B cell (primary cell): ENCODE measurements around the gene CHD1L. TPM values are rescaled to one million over a fixed set of nuclear protein-coding genes. Genes with fewer than 3 reads are reported as not detected.
"Not testable (repeated sequence)": the region's sequence is repeated elsewhere in the genome, so short reads cannot be mapped to it uniquely, and the experiment has no call there.

ENCODE experiments used
- ATAC-seq: fragments of 200-7000 bp; cut with Tn5 transposase; one replicate; pipeline ENCODE4 v1.10.0; 2021; ENCODE audit warnings: low read depth, mild to moderate bottlenecking, moderate number of reproducible peaks, moderate library complexity
- CTCF ChIA-PET: fragments of 350-600 bp; sonication (Branson Sonifier 250); formaldehyde crosslinking; loops from one replicate; lab custom pipeline; 2021; ENCODE audit warnings: antibody characterized with exemption, inconsistent platforms; lab: Charles Lee
- POLR2A ChIA-PET: fragments of 350-600 bp; sonication (Branson Sonifier 250); formaldehyde crosslinking; loops from one replicate; lab custom pipeline; 2021; ENCODE audit warnings: antibody characterized with exemption; lab: Charles Lee
- DNase-seq: peaks from one replicate; pipeline ENCODE4 v3.0.0; 2013
- H2AFZ ChIP-seq: 2 replicates; pipeline ENCODE4 v1.6.1; 2012; ENCODE audit warnings: mild to moderate bottlenecking, low read depth, low read length; ENCODE audit not compliant: insufficient read depth, poor library complexity, severe bottlenecking
- H3K27ac ChIP-seq, 2 donors: 1 replicate in 1 of 2; 2 replicates in 1 of 2; pipeline ENCODE4 v1.5.1; 2012 to 2013; ENCODE audit warnings: low read length in 2 of 2, mild to moderate bottlenecking in 2 of 2, moderate library complexity in 1 of 2
- H3K27me3 ChIP-seq, 4 experiments: fragments of 200-600 bp in 1 of 4; sonication (generic) in 1 of 4; replicated peaks in 1 of 4; 1 replicate in 2 of 4; 2 replicates in 2 of 4; pipeline versions ENCODE4 v1.6.1 to v1.7.0; 2013 to 2016; ENCODE audit warnings: low read length in 3 of 4, mild to moderate bottlenecking in 2 of 4, mixed read lengths in 1 of 4, moderate library complexity in 1 of 4; ENCODE audit not compliant: insufficient read depth in 4 of 4, control insufficient read depth in 3 of 4; ENCODE audit errors: control extremely low read depth in 1 of 4
- H3K36me3 ChIP-seq, 2 experiments: replicated peaks in 1 of 2; 1 replicate in 1 of 2; 2 replicates in 1 of 2; pipeline versions ENCODE4 v1.6.1 to v1.7.1; 2013; ENCODE audit warnings: low read length in 1 of 2; ENCODE audit not compliant: insufficient read depth in 2 of 2, control insufficient read depth in 1 of 2; ENCODE audit errors: control extremely low read depth in 1 of 2, extremely low read depth in 1 of 2
- H3K4me1 ChIP-seq, 2 donors: fragments of 200-600 bp in 1 of 2; sonication (generic) in 1 of 2; 1 replicate in 1 of 2; 2 replicates in 1 of 2; pipeline versions ENCODE4 v1.5.1 to v1.6.1; 2013 to 2017; ENCODE audit warnings: low read length in 2 of 2; ENCODE audit not compliant: control insufficient read depth in 2 of 2, insufficient read depth in 2 of 2
- H3K4me2 ChIP-seq: replicated peaks from 2 replicates; pipeline ENCODE3; 2012; ENCODE audit warnings: mild to moderate bottlenecking, low read depth, low read length; ENCODE audit not compliant: poor library complexity, severe bottlenecking
- H3K4me3 ChIP-seq, 5 experiments: fragments of 200-600 bp in 1 of 5; sonication (generic) in 1 of 5; 1 replicate in 3 of 5; 2 replicates in 2 of 5; pipeline versions ENCODE4 v1.5.1 to v1.7.0; 2011 to 2016; ENCODE audit warnings: low read length in 4 of 5, mild to moderate bottlenecking in 4 of 5, low read depth in 2 of 5, control low read depth in 1 of 5, moderate library complexity in 1 of 5; ENCODE audit not compliant: insufficient read depth in 1 of 5; ENCODE audit errors: control extremely low read depth in 1 of 5, extremely low read depth in 1 of 5
- H3K79me2 ChIP-seq: fragments of 200-600 bp; sonication (generic); one replicate; pipeline ENCODE4 v1.6.0; 2016; ENCODE audit warnings: low read length; ENCODE audit not compliant: control insufficient read depth, insufficient read depth
- H3K9ac ChIP-seq: fragments of 200-600 bp; sonication (generic); 2 replicates; pipeline ENCODE4 v1.6.1; 2017; ENCODE audit warnings: mild to moderate bottlenecking, low read length, moderate library complexity
- H3K9me3 ChIP-seq, 3 donors: one replicate each; pipeline versions ENCODE4 v1.6.1 to v1.7.1; 2013; ENCODE audit warnings: low read length in 2 of 3; ENCODE audit not compliant: control insufficient read depth in 2 of 3, insufficient read depth in 1 of 3; ENCODE audit errors: control extremely low read depth in 1 of 3
- H4K20me1 ChIP-seq: 2 replicates; pipeline ENCODE4 v1.6.0; 2012; ENCODE audit warnings: mild to moderate bottlenecking, low read length; ENCODE audit not compliant: insufficient read depth, control insufficient read depth, poor library complexity, severe bottlenecking
- H3K27ac Mint-ChIP-seq: one replicate; pipeline ENCODE4 v1.8.0; 2021; ENCODE audit warnings: mixed read lengths
- H3K27me3 Mint-ChIP-seq: one replicate; pipeline ENCODE4 v1.8.0; 2021; ENCODE audit warnings: mixed read lengths
- H3K4me1 Mint-ChIP-seq: one replicate; pipeline ENCODE4 v1.8.0; 2021; ENCODE audit warnings: mixed read lengths
- H3K4me3 Mint-ChIP-seq: one replicate; pipeline ENCODE4 v1.8.0; 2021; ENCODE audit warnings: mixed read lengths
- H3K9me3 Mint-ChIP-seq: one replicate; pipeline ENCODE4 v1.8.0; 2022; ENCODE audit warnings: mixed read lengths; ENCODE audit not compliant: insufficient read depth
- CTCF ChIP-seq: fragments of 200-600 bp; IDR thresholded peaks from one replicate; pipeline ENCODE4 v1.8.0; 2022; ENCODE audit warnings: antibody characterized with exemption, mild to moderate bottlenecking
- EZH2 ChIP-seq: IDR thresholded peaks from 2 replicates; pipeline ENCODE4 v1.6.1; 2012; ENCODE audit warnings: borderline replicate concordance, low read depth, mild to moderate bottlenecking, moderate library complexity, low read length; ENCODE audit not compliant: insufficient read depth, poor library complexity, severe bottlenecking
- WGBS: methylation state at CpG from one replicate; pipeline ENCODE4 v1.1.5; 2013; ENCODE audit warnings: missing lambda C conversion rate; ENCODE audit not compliant: insufficient coverage; 5-methylcytosine and 5-hydroxymethylcytosine counted together
- intact Hi-C: fragments of 100-400 bp; cut with micrococcal nuclease; formaldehyde crosslinking; loops from one replicate; pipeline ENCODE4 v1.10.0; 2022
- polyA plus RNA-seq: library from polyadenylated mRNA; depleted of rRNA; stranded (reverse); fragments of >200 nt; gene quantifications from 2 replicates; pipeline ENCODE4 v1.2.3, GENCODE V29; 2012
- total RNA-seq, 2 donors: library from RNA; stranded (reverse); fragments of 120-200 nt in 1 of 2; gene quantifications; 1 replicate in 1 of 2; 2 replicates in 1 of 2; pipeline versions ENCODE4 v1.2.3 to v1.2.4, GENCODE V29; 2013 to 2022

Gene CHD1L
- total and polyA plus RNA-seq, 2 donors (not counting 1 experiment from before 2014, with no cell fraction given): 32.4 to 54.6 TPM

GRCh38 chr1:147316968-147317367 lies 74.5 kb downstream of the CHD1L start:
- no peak overlapping the region for H3K27ac Mint-ChIP-seq
- no peak overlapping the region for H3K4me3 Mint-ChIP-seq
- no peak for TF ChIP-seq EZH2
- TF ChIP-seq CTCF: no peak
- intact Hi-C loops: no loop called here
- Histone ChIP-seq H3K9me3 (peaks cover 0 to 2% (median 0%) of the 10 kb centered on the region in 3 donors), H3K4me3 (no peak overlapping the region), H3K27ac (no peak overlapping the region), H4K20me1 (no peaks in the 10 kb centered on the region), H3K4me1 (no peaks in the 10 kb centered on the region), H3K27me3 (peaks cover 0 to 3% (median 0%) of the 10 kb centered on the region in 4 experiments), H2AFZ (no peak overlapping the region), H3K79me2 (no peaks in the 10 kb centered on the region), H3K9ac (no peak overlapping the region), H3K36me3 (no peaks in the 10 kb centered on the region), H3K4me2 (no peak overlapping the region)
- WGBS: 89% methylated on average over 1 of the region's 3 CpGs
- CTCF ChIA-PET: no interaction called here
- peaks cover 3% of the 10 kb centered on the region for H3K9me3 Mint-ChIP-seq
- no peaks in the 10 kb centered on the region for H3K27me3 Mint-ChIP-seq
- no peaks in the 10 kb centered on the region for H3K4me1 Mint-ChIP-seq
- POLR2A ChIA-PET: no interaction called here
- DNase-seq (no peak), ATAC-seq (no peak)

- CTCF ChIA-PET, H3K9me3 ChIP-seq, H3K4me3 ChIP-seq, H3K27ac ChIP-seq, H3K9me3 Mint-ChIP-seq, intact Hi-C loops, H3K4me2 ChIP-seq, H3K4me1 Mint-ChIP-seq, H3K27ac Mint-ChIP-seq, H3K27me3 ChIP-seq, H4K20me1 ChIP-seq, H3K4me3 Mint-ChIP-seq, ATAC-seq, H3K79me2 ChIP-seq, H2AFZ ChIP-seq, H3K9ac ChIP-seq, H3K4me1 ChIP-seq, H3K36me3 ChIP-seq, POLR2A ChIA-PET, DNase-seq: not testable (repeated sequence)
- 84% methylated on average over 12 of the region's 26 CpGs for WGBS
- H3K27me3 Mint-ChIP-seq: peaks cover 16% of the 10 kb centered on the region
These were observed 84.6 kb downstream of the CHD1L start for GRCh38 chr1:147326933-147327687.
